DMS153 treated with DMSO at 0.1 percent for 48 hours (cell line): ENCODE results near the gene PSD2.

Source experiments
- DNase-seq: peaks from one replicate; lab custom pipeline; 2025; ENCODE audit not compliant: unreplicated experiment; lab: John Stamatoyannopoulos, UW

PSD2 gene

GRCh38 chr5:139854029-139854605 is 58.5 kb downstream of the PSD2 start:
- DNase-seq, result no peak

GRCh38 chr5:139854953-139855352 is 59.3 kb downstream of the PSD2 start:
- no peak for DNase-seq

GRCh38 chr5:139855451-139855850 is 59.8 kb downstream of the PSD2 start:
- DNase-seq, result no peak

- no peak for DNase-seq
Observed at GRCh38 chr5:139855946-139856540, 60.4 kb downstream of the PSD2 start.

GRCh38 chr5:139856714-139857113 is 61.1 kb downstream of the PSD2 start:
- DNase-seq, result no peak

- no peak for DNase-seq
Observed at GRCh38 chr5:139859013-139859412, 63.4 kb downstream of the PSD2 start.

- DNase-seq, result no peak
Observed at GRCh38 chr5:139861021-139861888, 65.6 kb downstream of the PSD2 start.

- DNase-seq, result no peak
Observed at GRCh38 chr5:139861889-139862207, 66.2 kb downstream of the PSD2 start.

- no peak for DNase-seq
Observed at GRCh38 chr5:139862313-139862712, 66.7 kb downstream of the PSD2 start.

- DNase-seq, result no peak
Observed at GRCh38 chr5:139862803-139863202, 67.2 kb downstream of the PSD2 start.

GRCh38 chr5:139863361-139863760 is 67.8 kb downstream of the PSD2 start:
- no peak for DNase-seq

- DNase-seq, result no peak
Observed at GRCh38 chr5:139863855-139864558, 68.4 kb downstream of the PSD2 start.

GRCh38 chr5:139864716-139865483 is 69.3 kb downstream of the PSD2 start:
- no peak for DNase-seq

GRCh38 chr5:139867109-139867508 is 71.5 kb downstream of the PSD2 start:
- DNase-seq, result no peak

GRCh38 chr5:139867581-139867980 is 72.0 kb downstream of the PSD2 start:
- no peak for DNase-seq

- DNase-seq, result no peak
Observed at GRCh38 chr5:139869042-139869790, 73.6 kb downstream of the PSD2 start.

GRCh38 chr5:139870677-139871076 is 75.1 kb downstream of the PSD2 start:
- no peak for DNase-seq

GRCh38 chr5:139871614-139872013 is 76.0 kb downstream of the PSD2 start:
- DNase-seq, result no peak

- no peak for DNase-seq
Observed at GRCh38 chr5:139872052-139872766, 76.6 kb downstream of the PSD2 start.
